Panc1 (cell line): ENCODE results near the gene FAM227A. TPM values are rescaled to one million over a fixed set of nuclear protein-coding genes. Genes with fewer than 3 reads are reported as not detected.
"Not testable (repeated sequence)": the region's sequence is repeated elsewhere in the genome, so short reads cannot be mapped to it uniquely, and the experiment has no call there.

Experiments
- ATAC-seq: fragments of 200-7000 bp; cut with Tn5 transposase; 2 replicates; pipeline ENCODE4 v1.9.1; 2020; ENCODE audit warnings: mild to moderate bottlenecking, moderate library complexity
- BruUV-seq: library from RNA; stranded (reverse); fragments of 400-500 nt; replicated peaks from 2 replicates; lab custom pipeline; 2021; lab: Mats Ljungman, UMichigan
- CTCF ChIA-PET: fragments of 300-600 bp; sonication (Branson Sonifier 250); formaldehyde crosslinking; loops from one replicate; lab custom pipeline; 2022; ENCODE audit warnings: antibody characterized with exemption; lab: Charles Lee
- POLR2A ChIA-PET: fragments of 300-600 bp; sonication (Branson Sonifier 250); formaldehyde crosslinking; loops from one replicate; lab custom pipeline; 2022; ENCODE audit warnings: antibody characterized with exemption; lab: Charles Lee
- DNase-seq: peaks from one replicate; pipeline ENCODE4 v3.0.0-alpha.2; 2010; ENCODE audit warnings: low read depth, low spot score
- H3K27ac ChIP-seq: 2 replicates; pipeline ENCODE4 v1.5.1; 2011; ENCODE audit warnings: mild to moderate bottlenecking, low read length, inconsistent platforms
- H3K27me3 ChIP-seq: fragments of 200-500 bp; sonication (Bioruptor generic); 2 replicates; pipeline ENCODE4 v1.6.0; 2014; ENCODE audit warnings: low read length, inconsistent platforms; ENCODE audit not compliant: control insufficient read depth, insufficient read depth
- H3K36me3 ChIP-seq: fragments of 200-500 bp; sonication (Bioruptor generic); 2 replicates; pipeline ENCODE4 v1.5.1; 2014; ENCODE audit warnings: inconsistent platforms, mild to moderate bottlenecking, low read length, moderate library complexity; ENCODE audit not compliant: control insufficient read depth, insufficient read depth
- H3K4me1 ChIP-seq: 2 replicates; pipeline ENCODE4 v1.5.1; 2011; ENCODE audit warnings: inconsistent platforms, mild to moderate bottlenecking, low read length, moderate library complexity; ENCODE audit not compliant: control insufficient read depth, insufficient read depth
- H3K4me3 ChIP-seq, 2 experiments: 2 replicates each; pipeline ENCODE4 v1.5.1; 2011 to 2012; ENCODE audit warnings: low read depth in 2 of 2, low read length in 2 of 2, mild to moderate bottlenecking in 2 of 2, inconsistent platforms in 1 of 2, moderate library complexity in 1 of 2
- H3K9me3 ChIP-seq: fragments of 200-500 bp; sonication (Bioruptor generic); 2 replicates; pipeline ENCODE4 v1.5.1; 2014; ENCODE audit warnings: low read depth, mild to moderate bottlenecking, inconsistent platforms, low read length, moderate library complexity; ENCODE audit not compliant: control insufficient read depth, insufficient read depth
- POLR2AphosphoS5 ChIP-seq: IDR thresholded peaks from 2 replicates; pipeline ENCODE4 v1.6.1; 2012; ENCODE audit warnings: mild to moderate bottlenecking, low read depth, low read length, moderate library complexity
- SIN3A ChIP-seq: IDR thresholded peaks from 2 replicates; pipeline ENCODE4 v1.6.1; 2012; ENCODE audit warnings: low read depth, mild to moderate bottlenecking, low read length, moderate library complexity, borderline replicate concordance; ENCODE audit not compliant: insufficient read depth
- TCF7L2 ChIP-seq: IDR thresholded peaks from 2 replicates; pipeline ENCODE4 v1.6.1; 2011; ENCODE audit warnings: mild to moderate bottlenecking, low read depth, low read length, inconsistent platforms
- in situ Hi-C: cut with HindIII; loops from 2 replicates; pipeline ENCODE4 v1.10.0; 2016; ENCODE audit warnings: low sequenced_read_pairs, low pct_unique_long_range_greater_than_20kb
- intact Hi-C: fragments of 100-400 bp; cut with micrococcal nuclease; formaldehyde crosslinking; loops from one replicate; pipeline ENCODE4 v1.10.0; 2022; ENCODE audit not compliant: unreplicated experiment
- total RNA-seq: library from RNA; stranded (reverse); gene quantifications from one replicate; pipeline ENCODE4 v1.2.1, GENCODE V29; 2021; ENCODE audit not compliant: unreplicated experiment
- TF ChIP-seq, protein P1 (sequence below): fragments of 450-650 bp; IDR thresholded peaks from 2 replicates; pipeline ENCODE4 v1.5.1; 2017; ENCODE audit warnings: mild to moderate bottlenecking
- TF ChIP-seq, protein P2 (sequence below), 2 experiments: IDR thresholded peaks; 2 replicates each; pipeline ENCODE4 v1.6.1; 2011 to 2012; ENCODE audit warnings: low read depth in 2 of 2, control low read depth in 1 of 2, low read length in 1 of 2, mild to moderate bottlenecking in 1 of 2, moderate library complexity in 1 of 2; ENCODE audit not compliant: insufficient read depth in 1 of 2

The FAM227A gene
- total RNA-seq, 1 experiment from 2014 or later, result 2.4 TPM

DNA sequence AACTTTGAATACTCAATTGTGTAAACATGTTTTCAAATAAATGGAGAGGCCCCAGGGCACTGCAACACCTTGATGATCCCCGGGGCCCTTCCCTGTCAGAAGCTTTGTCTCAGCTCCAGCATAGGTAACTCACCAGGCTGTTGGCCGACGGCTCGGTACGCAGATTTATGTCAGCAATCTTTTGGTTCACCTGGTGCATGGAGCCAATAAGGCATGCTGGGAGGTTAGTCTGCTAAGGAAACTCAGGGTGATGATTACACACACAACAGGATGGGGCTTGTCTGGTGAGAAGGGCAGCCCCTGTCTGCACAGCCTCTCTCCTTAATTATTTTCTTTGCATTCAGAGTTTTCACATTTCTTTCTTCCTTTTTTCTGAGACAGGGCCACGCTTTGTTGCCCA is 10.8 kb downstream of the FAM227A start:
- no peak for ATAC-seq
- TF ChIP-seq TCF7L2, result no peak
- TF ChIP-seq SIN3A, result no peak
- no peak for TF ChIP-seq POLR2AphosphoS5
- TF ChIP-seq, protein P1, sequence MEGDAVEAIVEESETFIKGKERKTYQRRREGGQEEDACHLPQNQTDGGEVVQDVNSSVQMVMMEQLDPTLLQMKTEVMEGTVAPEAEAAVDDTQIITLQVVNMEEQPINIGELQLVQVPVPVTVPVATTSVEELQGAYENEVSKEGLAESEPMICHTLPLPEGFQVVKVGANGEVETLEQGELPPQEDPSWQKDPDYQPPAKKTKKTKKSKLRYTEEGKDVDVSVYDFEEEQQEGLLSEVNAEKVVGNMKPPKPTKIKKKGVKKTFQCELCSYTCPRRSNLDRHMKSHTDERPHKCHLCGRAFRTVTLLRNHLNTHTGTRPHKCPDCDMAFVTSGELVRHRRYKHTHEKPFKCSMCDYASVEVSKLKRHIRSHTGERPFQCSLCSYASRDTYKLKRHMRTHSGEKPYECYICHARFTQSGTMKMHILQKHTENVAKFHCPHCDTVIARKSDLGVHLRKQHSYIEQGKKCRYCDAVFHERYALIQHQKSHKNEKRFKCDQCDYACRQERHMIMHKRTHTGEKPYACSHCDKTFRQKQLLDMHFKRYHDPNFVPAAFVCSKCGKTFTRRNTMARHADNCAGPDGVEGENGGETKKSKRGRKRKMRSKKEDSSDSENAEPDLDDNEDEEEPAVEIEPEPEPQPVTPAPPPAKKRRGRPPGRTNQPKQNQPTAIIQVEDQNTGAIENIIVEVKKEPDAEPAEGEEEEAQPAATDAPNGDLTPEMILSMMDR, result no peak
- TF ChIP-seq, protein P2, sequence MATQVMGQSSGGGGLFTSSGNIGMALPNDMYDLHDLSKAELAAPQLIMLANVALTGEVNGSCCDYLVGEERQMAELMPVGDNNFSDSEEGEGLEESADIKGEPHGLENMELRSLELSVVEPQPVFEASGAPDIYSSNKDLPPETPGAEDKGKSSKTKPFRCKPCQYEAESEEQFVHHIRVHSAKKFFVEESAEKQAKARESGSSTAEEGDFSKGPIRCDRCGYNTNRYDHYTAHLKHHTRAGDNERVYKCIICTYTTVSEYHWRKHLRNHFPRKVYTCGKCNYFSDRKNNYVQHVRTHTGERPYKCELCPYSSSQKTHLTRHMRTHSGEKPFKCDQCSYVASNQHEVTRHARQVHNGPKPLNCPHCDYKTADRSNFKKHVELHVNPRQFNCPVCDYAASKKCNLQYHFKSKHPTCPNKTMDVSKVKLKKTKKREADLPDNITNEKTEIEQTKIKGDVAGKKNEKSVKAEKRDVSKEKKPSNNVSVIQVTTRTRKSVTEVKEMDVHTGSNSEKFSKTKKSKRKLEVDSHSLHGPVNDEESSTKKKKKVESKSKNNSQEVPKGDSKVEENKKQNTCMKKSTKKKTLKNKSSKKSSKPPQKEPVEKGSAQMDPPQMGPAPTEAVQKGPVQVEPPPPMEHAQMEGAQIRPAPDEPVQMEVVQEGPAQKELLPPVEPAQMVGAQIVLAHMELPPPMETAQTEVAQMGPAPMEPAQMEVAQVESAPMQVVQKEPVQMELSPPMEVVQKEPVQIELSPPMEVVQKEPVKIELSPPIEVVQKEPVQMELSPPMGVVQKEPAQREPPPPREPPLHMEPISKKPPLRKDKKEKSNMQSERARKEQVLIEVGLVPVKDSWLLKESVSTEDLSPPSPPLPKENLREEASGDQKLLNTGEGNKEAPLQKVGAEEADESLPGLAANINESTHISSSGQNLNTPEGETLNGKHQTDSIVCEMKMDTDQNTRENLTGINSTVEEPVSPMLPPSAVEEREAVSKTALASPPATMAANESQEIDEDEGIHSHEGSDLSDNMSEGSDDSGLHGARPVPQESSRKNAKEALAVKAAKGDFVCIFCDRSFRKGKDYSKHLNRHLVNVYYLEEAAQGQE (IDR thresholded peaks at IDR 0.05; ENCODE audit: insufficient read depth in 1 of 2, low read depth in 2 of 2, low read length in 1 of 2), result no peak

DNA sequence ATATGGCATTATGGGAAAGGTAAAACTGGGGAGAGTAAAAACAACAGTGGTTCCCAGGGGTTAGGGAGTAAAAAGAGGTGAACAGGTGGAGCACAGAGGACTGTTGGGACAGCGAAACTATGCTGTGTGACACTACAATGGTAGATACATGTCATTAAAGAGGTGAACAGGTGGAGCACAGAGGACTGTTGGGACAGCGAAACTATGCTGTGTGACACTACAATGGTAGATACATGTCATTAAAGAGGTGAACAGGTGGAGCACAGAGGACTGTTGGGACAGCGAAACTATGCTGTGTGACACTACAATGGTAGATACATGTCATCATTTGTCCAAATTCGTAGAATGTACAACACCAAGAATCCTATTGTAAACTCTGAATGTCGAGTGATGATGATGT is 11.9 kb downstream of the FAM227A start:
- H3K36me3 ChIP-seq, intact Hi-C loops, CTCF ChIA-PET, DNase-seq, POLR2A ChIA-PET, H3K27me3 ChIP-seq, H3K4me3 ChIP-seq, in situ Hi-C loops, H3K27ac ChIP-seq, H3K9me3 ChIP-seq, H3K4me1 ChIP-seq, BruUV-seq, ATAC-seq: not testable (repeated sequence)

More for the DNA sequence above, 10.8 kb downstream of the FAM227A start:
- H3K4me1 ChIP-seq, result no peaks in the 10 kb centered on the region
- BruUV-seq, result no TSS peak
- POLR2A ChIA-PET, result no interaction called here
- H3K9me3 ChIP-seq, result no peaks in the 10 kb centered on the region
- H3K27ac ChIP-seq, result no peak overlapping the region
- intact Hi-C loops, result no loop called here
- DNase-seq, result no peak
- H3K27me3 ChIP-seq, result no peaks in the 10 kb centered on the region
- H3K36me3 ChIP-seq, result no peaks in the 10 kb centered on the region
- in situ Hi-C loops, result no loop called here
- CTCF ChIA-PET, result no interaction called here
- no peak overlapping the region for H3K4me3 ChIP-seq

DNA sequence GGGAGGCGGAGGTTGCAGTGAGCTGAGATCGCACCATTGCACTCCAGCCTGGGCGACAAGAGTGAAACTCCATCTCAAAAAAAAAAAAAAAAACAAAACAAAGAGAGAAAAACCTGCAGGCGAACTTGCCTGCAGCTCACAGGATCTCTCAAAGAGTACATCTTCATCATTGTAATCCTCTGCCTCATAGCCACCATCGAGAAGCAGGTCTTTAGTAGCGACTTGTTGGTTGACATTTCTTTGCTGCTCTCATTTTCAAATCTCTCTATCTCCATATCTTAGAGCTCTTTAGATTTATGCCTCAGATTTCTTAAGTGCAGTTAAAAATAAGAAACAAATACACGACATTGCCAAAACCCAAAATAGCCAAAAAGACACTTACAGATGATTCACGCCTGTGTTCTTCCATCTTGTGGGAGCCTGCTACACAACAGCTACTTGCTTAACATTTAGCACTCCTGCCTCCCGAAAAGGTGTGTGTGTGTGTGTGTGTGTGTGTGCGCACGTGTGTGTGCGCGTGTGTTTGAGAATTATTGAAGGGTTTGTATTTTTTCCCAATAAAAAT is 14.6 kb downstream of the FAM227A start:
- intact Hi-C loops (no loop called here), in situ Hi-C loops (no loop called here)
- H3K4me3 ChIP-seq, result no peak overlapping the region
- BruUV-seq, result no TSS peak
- H3K36me3 ChIP-seq, result no peaks in the 10 kb centered on the region
- TF ChIP-seq, protein P1, result no peak
- TF ChIP-seq, protein P2 (IDR thresholded peaks at IDR 0.05; ENCODE audit: insufficient read depth in 1 of 2, low read depth in 2 of 2, low read length in 1 of 2), result no peak
- no peak for TF ChIP-seq POLR2AphosphoS5
- no peak for TF ChIP-seq TCF7L2
- no peak for TF ChIP-seq SIN3A
- ChIA-PET CTCF (no interaction called here), POLR2A (no interaction called here)
- H3K9me3 ChIP-seq, result no peaks in the 10 kb centered on the region
- H3K27ac ChIP-seq, result no peak overlapping the region
- ATAC-seq (no peak), DNase-seq (no peak)
- H3K27me3 ChIP-seq, result no peaks in the 10 kb centered on the region
- H3K4me1 ChIP-seq, result no peaks in the 10 kb centered on the region
